ENCODE results near the gene TRPC5OS.

Gene TRPC5OS

DNA sequence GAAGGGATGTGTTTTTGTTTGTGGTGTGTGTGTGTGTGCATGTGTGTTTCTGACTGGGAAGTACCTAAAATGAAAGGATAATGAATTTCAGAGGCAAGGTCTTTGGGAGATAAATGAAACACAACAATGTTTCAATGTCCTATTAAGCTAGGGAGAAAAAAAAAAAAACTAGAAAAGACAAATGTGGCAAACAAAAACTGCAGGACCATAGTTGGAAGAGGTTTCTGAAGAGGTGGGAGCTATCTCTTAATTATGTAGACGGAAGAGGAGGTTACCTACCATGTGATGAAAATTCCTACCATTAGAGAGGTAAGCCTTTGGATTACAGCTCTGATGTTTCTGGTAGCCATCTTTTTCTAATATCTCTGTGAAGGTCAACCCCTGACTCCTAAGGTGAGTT is at the start of gene TRPC5OS:
Gene TRPC5OS, plus strand, starts transcription at position 301 of the 400 bp plus-strand sequence. CDS start 25,669 bp downstream, outside the sequence.
- DNase-seq = no peak

DNA sequence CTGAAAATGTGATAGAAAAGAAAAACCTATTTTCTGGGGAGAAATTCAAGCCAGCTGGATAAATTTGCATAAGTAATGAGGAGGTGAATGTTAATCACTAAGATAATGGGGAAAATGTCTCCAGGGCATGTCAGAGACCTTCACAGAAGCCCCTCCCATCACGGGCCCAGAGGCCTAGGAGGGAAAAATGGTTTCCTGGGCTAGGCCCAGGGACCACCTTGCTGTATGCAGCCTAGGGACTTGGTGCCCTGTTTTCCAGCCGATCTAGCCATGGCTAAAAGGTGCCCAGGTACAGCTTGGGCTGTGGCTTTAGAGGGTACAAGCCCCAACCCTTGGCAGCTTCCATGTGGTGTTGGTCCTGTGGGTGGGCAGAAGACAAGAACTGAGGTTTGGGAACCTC is 46.6 kb upstream of the TRPC5OS start:
- no peak for DNase-seq

DNA sequence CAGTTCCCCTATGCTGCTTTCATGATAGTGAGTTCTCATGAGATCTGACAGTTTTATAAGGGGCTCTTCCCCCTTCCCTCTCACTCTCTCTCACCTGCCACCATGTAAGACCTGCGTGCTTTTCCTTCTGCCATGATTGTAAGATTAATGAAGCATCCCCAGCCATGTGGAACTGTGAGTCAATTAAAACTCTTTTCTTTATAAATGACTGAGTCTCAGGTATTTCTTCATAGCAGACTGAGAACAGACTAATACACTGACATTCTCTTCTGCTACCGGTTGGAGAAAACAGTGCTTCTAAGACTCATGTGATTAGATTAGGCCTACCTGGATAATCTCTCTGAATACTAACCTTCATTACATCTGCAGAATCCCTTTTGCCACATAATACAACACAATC is 45.4 kb upstream of the TRPC5OS start:
- DNase-seq = no peak

DNA sequence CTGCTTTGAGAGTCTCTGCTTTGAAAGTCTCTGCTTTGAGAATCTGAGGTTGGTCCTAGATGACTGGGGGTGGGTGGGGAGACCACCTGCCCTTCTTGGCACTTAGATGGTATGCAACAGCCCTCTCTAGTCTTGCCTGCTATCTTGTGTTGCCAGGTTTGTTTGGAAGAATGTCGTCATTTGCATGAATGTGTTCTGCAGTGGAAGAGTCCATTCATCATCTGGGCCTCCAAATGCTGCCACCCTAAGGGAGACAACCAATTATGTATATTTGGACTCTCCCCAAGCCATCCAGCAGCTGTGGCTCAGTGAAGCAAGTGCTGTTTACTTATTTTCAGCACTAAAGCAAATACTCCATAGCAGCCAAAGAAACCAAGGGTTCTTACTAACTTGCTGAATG is 44.6 kb upstream of the TRPC5OS start:
- DNase-seq = no peak

DNA sequence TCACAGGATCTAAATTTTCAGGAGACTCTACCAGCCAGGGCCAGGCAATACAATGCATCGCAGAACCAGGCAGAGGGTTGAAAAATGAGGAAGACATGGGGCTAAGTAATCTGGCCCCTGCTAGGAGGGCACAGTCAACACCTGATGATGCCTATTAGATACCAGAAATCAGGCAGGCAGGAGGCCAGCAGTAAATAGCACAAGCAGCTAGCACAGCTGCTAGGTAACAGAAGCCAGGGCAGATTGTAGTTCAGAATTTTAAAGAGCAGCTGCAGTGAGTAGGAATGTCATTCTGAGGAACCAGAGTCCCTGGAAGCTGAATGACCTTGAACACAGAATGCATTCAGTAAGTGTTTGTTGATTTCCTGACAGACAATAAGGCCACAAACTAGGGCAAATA is 38.8 kb upstream of the TRPC5OS start:
- DNase-seq = no peak

DNA sequence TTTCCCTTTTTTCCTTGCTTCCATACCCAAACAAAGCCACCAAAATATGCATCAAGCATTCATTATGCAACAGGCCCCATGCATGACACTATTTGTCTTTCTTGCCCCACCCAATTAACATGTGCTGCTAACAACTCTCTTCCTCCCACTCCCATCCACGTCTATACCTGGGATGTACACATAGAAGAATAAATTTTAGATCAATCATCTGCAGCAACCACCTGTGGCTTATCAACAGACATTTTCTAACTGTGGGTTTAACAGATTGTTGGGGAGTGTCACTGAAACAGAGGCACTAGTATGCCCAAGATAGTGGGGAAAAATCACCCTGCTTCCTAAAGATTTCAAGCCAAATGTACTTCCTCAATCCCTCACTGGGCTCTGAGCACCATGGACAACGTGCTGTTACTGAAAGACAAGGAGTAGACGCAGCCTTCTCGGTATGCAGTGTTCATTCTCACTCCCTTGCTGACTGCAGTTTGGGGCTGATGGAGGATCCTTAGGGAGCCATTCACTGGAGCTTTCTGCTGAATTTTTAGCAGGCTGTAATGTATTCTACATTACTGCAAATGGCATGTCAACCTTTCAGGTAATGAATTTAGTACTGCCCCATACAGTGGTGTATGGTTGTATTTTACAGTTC is 28.4 kb upstream of the TRPC5OS start:
- no peak for DNase-seq

DNA sequence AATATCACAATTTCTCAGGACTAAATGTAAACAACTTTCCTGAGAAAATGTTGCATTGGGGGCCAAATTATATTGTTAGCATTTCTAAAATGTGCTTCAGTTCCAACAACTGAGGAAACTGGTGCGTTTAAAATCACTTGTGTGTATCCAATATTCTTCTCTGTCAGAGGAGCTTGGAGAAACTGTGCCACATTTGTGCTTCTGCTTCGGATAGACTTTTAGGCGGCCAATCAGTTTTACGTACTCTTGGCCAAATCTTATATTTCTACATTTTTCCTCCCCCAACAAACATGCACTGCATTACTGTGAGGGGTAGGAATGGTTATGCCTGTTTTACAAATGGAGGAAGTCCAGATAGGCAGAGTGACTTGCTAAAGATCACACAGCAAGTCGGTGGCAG is 27.4 kb upstream of the TRPC5OS start:
- no peak for DNase-seq

DNA sequence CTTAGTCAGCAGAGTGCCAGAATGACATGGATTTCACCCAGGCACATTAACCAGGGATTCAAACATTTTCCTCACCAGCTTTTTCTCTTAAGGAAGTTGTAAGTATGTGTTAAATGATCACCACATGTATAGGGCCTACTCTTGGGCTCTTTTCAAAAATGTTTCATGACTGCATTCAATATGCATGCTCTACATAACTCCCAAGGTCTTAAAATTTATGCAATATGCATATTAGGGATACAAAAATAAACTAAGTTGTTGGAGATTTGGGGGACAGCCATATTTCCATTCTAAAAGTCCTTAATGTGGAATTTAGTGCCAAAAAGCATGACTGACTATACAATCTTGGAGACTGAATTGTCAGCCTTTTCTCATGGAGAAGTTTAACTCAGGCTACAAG is 25.0 kb upstream of the TRPC5OS start:
- no peak for DNase-seq

DNA sequence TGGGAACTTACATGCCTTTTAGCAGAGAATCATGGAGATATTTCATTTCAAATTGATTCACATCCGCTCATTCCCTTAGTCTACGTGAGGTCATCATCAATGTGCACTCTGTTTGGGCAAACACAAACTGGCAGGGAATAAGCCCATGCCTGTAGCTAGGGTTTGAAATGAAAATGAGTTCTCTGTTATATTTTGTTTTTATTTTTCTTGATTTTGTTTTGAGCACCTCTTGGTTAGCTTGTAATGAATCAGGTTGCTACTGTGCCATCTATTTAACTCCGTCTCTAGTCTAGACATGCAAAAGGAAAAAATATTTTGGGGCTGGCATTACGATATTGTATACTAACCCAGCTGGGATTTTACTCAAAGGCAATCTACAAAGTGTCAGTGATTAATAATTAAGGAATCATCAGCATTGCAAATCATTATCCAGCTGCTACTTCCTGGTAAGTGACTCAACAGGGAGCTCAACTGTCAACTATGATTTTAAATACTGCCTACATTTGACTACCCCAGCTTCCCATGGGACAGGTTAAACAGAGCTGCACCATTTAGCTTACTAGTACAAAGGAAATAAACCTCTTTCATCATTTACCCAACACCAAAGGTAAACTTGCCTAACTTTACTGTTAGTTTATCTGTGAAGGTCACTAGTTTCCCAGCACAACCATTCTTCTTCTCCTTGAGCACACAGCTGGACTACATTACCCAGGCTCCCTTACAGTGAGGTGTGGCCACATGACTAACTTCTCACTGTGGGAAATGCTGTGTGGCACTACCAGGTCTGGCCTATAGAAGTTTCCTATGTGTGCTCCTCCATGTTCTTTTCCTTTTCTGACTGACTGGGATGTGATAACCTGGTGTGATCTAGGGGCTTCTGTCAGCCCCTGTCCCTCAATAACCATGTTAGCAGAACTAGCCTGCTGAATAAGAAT is 21.2 kb upstream of the TRPC5OS start:
- no peak for DNase-seq

DNA sequence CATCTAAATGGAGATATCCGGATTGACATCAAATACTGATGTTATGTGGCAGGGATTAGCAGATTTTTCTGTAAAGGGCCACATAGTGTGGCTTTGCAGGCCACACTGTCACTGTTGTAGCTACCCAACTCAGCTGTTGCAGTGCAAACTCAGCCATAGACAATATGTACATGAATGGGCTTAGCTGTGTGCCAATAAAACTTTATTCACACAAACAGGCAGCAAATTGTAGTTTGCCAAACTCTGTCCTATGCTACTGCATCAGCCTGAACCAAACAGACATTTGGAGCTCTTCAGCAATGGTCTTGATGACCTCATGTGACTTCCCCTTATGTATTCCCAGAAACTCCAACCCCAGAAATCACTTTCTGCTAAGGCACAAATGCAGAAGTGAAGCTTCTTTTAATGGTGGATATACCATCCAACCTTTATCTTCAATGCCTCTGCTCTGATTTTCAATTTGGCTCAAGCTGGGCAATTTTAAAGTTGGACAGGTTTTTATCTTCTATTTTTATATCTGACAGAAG is 18.4 kb upstream of the TRPC5OS start:
- DNase-seq = no peak

DNA sequence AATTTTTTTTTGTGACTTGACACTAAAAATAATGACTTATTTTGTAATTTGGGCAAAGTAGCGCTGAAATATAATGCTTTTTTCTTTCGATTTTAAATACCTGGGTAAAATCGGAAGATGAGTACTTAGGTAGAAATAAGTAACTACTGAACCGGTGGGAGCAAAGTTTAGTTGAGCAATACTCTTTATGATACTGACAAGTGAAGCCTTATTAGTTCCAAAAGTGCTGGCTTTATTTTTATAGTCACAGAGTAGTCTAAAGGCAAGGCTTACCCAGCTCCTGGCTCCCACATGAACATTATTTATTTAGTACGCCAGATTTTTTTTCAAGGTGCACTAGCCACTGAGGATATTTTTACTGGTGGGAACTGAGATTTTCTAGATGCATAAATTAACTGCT is 14.4 kb upstream of the TRPC5OS start:
- no peak for DNase-seq

DNA sequence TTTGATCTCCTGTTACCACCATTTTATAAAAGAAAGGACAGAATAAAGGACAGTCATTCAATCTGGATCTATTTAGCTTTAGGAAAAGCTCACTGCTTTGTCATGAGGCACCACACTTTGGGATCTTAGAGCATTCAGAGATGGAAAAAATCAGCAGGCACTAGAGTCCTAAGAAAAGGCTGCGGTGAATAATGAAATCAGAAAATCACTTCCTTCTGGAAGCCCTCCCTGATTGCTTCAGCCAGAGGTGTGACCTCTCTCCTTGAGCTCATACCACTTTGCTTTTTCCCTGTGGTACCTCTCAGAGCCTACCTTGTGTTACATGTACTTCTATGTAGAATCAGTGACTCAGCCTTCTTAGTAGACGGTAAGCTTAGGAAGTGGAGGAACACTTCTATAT is 8.7 kb upstream of the TRPC5OS start:
- DNase-seq = no peak

DNA sequence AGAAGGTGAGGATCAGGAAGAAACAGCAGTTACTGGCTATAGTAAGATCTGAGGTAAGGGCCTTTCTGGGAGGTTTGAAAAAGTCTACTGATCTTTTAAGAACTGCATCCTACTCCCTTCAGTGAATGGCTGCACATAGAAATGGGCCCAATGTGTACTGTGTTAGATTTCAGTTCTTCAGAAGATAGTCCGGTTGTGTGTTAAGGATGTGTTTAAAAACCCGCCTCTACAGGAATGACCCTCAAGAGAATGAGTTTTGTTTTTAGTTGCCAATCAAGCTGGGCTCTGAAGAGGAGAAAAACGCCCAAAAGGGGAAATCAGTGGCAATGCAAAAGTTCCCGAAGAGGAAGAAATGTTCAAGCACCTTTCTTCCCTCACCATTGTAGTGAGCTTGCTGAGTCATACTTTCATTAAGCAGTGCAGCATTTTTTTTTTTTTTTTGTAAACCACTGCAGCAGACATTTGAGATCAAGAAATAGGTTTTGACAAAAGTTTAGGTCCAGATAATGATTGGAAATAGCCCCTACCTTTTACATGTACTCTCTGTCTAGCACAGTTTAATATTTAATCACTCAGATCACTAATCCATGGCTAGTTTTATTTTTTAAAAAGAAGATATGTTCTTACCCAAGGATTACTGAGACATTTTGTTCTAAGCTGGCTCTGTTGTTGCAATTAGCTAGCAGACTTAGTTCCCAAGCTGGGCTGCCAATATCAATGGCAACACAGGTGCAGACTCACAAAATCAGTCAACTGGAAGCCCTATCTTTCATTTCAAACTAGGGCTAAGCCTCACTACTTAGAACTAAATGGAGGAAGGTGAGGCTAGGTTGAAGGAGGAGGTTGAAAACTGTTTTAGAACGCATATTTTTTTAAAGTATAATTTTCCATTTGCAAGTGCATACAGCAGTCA is 7.0 kb upstream of the TRPC5OS start:
- DNase-seq = no peak

DNA sequence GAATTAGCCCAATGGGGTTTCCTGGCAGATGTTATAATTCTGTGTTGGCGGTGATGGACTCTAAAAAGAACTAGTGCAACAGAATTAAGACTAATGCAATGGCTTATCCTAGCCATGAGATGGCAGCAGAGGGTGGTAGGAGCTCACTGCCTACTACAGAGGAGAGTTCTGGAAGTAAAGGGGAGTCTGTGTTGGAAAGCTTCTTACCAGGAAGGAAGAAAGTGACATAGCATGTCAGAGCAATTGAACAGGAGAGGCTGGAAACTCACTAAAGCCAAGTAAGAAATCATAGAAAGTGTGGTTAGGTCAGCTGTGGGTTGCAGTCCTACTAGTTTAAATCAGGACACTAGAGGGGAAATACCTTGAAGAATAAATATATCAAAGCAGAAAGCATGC is 6.3 kb upstream of the TRPC5OS start:
- DNase-seq = no peak

DNA sequence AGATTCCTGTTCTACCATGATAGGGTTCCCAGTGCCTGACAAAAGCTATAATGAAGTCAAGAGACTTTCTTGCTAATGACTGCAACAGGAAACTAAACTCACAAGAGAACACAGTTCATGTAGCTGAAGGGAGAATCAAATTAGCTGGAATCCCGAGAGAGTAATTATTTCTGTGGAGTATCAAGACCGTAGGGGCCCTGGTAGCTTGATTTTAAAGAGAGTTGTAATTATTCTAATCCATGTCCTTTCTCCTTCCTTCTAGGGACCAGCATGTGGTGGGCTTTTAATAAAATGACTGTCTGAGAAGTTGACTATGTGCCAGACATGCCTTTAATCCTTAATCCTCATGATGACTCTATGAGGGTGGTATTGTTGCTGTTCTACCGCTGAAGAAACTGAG is 1.7 kb upstream of the TRPC5OS start:
- no peak for DNase-seq

DNA sequence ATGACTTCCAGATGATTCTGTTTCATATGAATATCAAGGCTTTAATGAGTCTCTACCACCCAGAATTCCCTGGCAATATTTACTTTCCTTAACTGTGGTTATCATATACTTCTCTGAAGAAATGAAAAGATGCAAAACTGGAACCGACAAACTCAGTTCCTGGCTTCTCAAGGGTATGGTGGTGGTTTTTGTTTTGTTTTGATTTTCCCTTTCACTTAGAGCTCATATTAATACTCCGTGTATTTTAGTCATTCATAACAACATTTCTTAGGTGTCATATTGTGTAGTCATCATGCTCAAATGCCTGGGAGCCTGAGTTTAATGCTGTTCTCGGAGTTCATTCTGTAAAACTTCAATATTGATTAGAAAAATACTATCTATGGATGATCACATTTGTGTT is 665 bp downstream of the TRPC5OS start:
- no peak for DNase-seq

DNA sequence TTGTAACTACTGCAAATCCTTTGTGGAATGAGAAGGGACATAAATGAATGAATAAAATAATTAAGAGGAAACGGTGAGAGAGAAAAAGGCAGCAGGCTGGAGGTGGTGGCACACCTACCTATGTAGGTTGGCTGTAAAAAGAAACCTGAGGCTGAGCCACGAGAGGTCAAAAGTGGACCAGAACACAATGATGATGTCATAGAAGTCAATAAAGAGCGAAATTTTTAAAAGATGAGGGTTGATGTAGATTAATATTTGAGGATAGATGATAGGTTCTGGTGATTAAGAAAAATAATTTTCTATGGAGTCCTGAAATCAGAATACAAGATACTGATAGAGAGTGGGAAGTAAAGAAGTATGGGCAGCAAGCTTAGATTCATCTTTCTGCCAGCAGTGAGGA is 1.7 kb downstream of the TRPC5OS start:
- no peak for DNase-seq

DNA sequence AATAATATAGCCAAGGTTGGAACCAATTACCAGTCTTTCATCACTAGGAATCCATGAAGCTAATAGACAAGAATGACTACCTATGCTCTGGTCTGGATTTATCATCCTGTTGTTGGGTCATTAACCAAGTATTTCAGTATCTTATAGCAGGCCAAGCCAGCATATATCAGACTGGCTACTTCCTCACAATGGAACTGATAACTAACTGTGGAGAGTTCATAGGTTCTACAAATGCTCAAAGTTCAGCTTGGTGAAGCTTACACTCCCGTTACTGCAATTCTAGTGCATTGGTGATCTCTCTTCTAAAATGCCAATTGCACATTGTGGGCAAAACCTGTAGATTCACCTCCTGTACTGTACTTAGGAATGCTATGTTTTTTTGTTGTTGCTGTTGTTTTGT is 4.8 kb downstream of the TRPC5OS start:
- no peak for DNase-seq

DNA sequence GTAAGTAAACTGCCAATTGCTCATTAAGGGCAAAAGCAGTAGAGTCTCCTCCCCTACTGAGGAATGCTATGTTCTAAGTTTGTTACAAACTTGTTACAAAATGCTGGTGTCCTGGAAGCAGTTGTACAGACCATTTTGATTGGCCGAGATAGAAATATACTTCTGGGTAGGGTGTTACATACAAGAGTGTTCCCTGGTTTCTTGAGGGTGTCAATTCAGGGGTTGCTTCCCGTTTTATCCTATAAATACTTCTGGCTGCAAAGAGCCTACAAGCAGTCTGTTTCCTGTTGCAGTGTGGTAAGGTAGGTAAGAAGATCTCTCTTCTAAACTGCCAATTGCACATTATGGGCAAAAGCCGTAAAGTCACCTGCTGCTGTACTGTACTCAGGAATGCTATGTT is 5.7 kb downstream of the TRPC5OS start:
- no peak for DNase-seq

DNA sequence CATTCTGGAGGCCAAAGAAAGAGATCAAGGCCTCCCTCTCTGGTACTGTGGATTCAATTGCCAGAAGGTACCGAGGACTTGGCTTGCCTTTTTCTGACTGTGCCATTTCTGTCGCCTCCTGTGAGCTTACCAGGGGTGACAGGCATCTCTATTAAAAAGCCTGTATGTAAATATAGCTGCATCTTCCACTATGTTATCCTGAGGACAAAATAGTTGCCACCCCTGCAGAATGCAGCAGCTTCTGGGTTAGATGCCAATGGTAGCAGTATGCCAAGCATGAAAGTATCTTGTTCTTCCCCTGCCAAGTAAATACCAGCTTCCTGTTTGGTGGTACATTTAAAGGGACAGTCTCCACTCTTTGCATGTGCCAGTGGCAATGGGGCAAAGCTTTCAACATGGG is 10.7 kb downstream of the TRPC5OS start:
- no peak for DNase-seq

DNA sequence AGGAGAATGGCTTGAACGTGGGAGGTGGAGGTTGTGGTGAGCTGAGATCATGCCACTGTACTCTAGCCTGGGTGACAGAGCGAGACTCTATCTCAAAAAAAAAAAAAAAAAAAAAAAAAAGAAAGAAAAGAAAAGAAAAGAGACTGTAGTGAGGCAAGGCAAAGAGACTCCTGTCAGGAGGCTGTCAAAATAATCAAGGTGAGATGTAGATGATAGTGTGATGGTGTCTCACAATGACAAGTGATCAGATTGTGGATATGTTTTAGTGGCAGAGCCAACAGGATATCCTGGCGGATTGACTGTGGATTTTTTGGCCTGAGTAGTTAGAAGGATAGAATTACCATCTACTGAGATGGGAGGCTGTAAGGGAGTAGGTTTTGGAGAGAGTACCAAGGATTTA is 12.6 kb downstream of the TRPC5OS start:
- DNase-seq = no peak

DNA sequence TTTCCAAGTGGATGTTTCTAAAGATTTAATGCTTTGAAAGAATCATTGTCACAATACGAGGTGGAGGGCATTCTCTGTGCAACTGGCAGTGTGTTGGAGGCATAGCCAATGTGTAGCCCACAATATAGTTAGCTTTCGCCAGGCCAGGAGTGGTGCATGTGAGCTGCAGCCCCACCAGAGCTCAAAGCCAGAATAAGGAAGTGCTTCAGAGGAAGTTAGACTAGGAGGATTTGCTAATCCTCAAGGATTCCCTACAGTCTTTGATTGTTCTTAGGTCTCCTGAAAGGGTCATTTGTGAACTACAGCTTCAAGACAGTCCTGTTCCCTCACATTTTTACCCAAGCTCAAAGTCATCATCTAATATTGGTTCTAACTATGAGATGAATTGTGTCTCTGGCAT is 16.4 kb downstream of the TRPC5OS start:
- DNase-seq = no peak

DNA sequence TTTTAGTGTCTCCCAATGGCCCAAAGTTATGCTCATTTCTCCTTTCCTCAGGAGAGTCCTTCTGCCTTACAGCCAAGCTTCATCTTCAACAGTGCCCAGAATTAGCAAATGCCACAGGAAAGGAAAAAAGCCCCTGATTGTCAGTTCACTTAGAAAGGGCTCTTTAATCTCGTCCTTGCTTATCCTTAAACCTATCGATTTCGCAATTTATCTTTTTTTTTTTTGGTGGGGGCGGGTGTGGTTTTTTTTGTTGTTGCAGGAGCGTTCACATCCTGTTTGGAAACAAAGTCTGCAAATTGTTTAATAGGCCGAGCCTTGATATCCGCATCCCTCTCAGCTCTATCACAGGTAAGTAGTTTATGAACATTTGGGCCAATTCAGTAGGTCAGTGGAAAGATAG is 20.2 kb downstream of the TRPC5OS start:
- DNase-seq = no peak

Measured in activated gamma-delta T cell treated with Interleukin-2 at 50 U/mL for 16 hours (primary cell).